ENCODE results near the gene FBXO9. TPM values are rescaled to one million over a fixed set of nuclear protein-coding genes. Genes with fewer than 3 reads are reported as not detected.

FBXO9 gene
- total RNA-seq, result 10 to 100 TPM; 50.6 to 71.8 (median 66.7) TPM

- peak in 1 of 2 donors; percentile 28 for TF ChIP-seq POLR2A (IDR thresholded peaks at IDR 0.05)
- TF ChIP-seq EP300 (IDR thresholded peaks at IDR 0.05), result peak in 1 of 2 donors; percentile 61
- TF ChIP-seq, protein P1, sequence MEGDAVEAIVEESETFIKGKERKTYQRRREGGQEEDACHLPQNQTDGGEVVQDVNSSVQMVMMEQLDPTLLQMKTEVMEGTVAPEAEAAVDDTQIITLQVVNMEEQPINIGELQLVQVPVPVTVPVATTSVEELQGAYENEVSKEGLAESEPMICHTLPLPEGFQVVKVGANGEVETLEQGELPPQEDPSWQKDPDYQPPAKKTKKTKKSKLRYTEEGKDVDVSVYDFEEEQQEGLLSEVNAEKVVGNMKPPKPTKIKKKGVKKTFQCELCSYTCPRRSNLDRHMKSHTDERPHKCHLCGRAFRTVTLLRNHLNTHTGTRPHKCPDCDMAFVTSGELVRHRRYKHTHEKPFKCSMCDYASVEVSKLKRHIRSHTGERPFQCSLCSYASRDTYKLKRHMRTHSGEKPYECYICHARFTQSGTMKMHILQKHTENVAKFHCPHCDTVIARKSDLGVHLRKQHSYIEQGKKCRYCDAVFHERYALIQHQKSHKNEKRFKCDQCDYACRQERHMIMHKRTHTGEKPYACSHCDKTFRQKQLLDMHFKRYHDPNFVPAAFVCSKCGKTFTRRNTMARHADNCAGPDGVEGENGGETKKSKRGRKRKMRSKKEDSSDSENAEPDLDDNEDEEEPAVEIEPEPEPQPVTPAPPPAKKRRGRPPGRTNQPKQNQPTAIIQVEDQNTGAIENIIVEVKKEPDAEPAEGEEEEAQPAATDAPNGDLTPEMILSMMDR (IDR thresholded peaks at IDR 0.05), result no peak
- DNase-seq (ENCODE audit: low spot score in 2 of 2), result no peak
- Histone ChIP-seq H3K9me3 (no peaks in the 10 kb centered on the region), H3K36me3 (no peaks in the 10 kb centered on the region), H3K27ac (peak within 1 kb of the TSS; percentile 93 to 98 (median 96)), H3K27me3 (no peaks in the 10 kb centered on the region), H3K4me1 (peaks cover 0 to 52% (median 23%) of the 10 kb centered on the region in 4 donors), H3K4me3 (peak within 1 kb of the TSS; percentile 67 to 95 (median 82))
- WGBS, 2 donors, result 0 to 1% methylated on average over 17 to 46 of the region's 78 CpGs
Observed at GRCh38 chr6:53065266-53066076, at the start of gene FBXO9. Gene FBXO9, plus strand, starts transcription at chr6:53065404. Its CDS starts 386 bp downstream, at chr6:53065790.

- Histone ChIP-seq H3K36me3 (peaks cover 0 to 80% (median 40%) of the 10 kb centered on the region in 3 donors), H3K27ac (no peak overlapping the region), H3K4me1 (peaks cover 0 to 22% (median 0%) of the 10 kb centered on the region in 4 donors), H3K9me3 (no peaks in the 10 kb centered on the region), H3K27me3 (no peaks in the 10 kb centered on the region), H3K4me3 (no peak overlapping the region)
- TF ChIP-seq, protein P1 (IDR thresholded peaks at IDR 0.05), result no peak
- no peak for TF ChIP-seq POLR2A (IDR thresholded peaks at IDR 0.05)
- no peak for TF ChIP-seq EP300 (IDR thresholded peaks at IDR 0.05)
- no peak for DNase-seq (ENCODE audit: low spot score in 2 of 2)
- 98% methylated on average over 1 of the region's 1 CpG for WGBS, 2 donors
Observed at GRCh38 chr6:53015486-53015885, 49.7 kb upstream of the FBXO9 start.

GRCh38 chr6:53018446-53018845 is 46.8 kb upstream of the FBXO9 start:
- Histone ChIP-seq H3K4me3 (no peak overlapping the region), H3K36me3 (peaks cover 0 to 51% (median 25%) of the 10 kb centered on the region in 3 donors), H3K27ac (no peak overlapping the region), H3K9me3 (no peaks in the 10 kb centered on the region), H3K27me3 (no peaks in the 10 kb centered on the region), H3K4me1 (peaks cover 0 to 14% (median 0%) of the 10 kb centered on the region in 4 donors)
- TF ChIP-seq, protein P1 (IDR thresholded peaks at IDR 0.05), result no peak
- TF ChIP-seq POLR2A (IDR thresholded peaks at IDR 0.05) (no peak), EP300 (IDR thresholded peaks at IDR 0.05) (no peak)
- DNase-seq (ENCODE audit: low spot score in 2 of 2), result no peak
- 84 to 88% methylated on average over 2 of the region's 2 CpGs for WGBS, 2 donors

DNA sequence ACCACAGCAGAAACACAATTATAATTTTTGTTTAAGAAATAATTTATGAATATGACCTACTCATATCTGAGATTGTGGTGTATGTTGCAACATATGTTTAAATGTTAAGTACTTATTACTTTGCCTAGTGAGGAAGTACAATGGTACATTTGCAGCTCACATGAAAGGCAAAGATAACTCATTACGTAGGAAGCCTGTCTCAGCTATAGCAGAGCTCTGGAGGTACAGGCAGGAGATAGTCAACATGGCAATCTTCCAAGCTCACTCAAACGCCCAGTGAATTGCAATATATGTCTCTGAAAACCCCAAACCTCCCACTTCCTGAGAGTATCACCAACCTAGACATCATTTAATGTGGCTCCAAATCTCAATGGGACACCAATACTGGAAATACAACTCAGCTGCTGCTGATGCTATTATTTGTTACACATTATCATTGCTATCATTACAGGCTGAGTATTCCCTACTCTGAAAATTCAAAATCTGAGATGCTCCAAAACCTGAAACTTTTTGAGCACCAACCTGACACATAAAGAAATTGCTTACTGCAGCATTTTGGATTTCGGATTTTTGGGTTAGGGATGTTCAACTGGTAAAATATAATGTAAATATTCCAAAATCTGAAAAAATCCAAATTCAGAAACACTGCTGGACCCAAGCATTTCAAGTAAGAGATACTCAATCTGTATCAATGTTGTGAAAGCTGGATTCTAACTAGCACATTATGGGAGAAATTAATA is 45.0 kb upstream of the FBXO9 start:
- H3K9me3 ChIP-seq, result no peaks in the 10 kb centered on the region
- no peak overlapping the region for H3K4me3 ChIP-seq
- 60 to 78% methylated on average over 3 of the region's 3 CpGs for WGBS, 2 donors
- H3K4me1 ChIP-seq, result peaks cover 0 to 4% (median 0%) of the 10 kb centered on the region in 4 donors
- TF ChIP-seq EP300 (IDR thresholded peaks at IDR 0.05) (no peak), POLR2A (IDR thresholded peaks at IDR 0.05) (no peak)
- TF ChIP-seq, protein P1 (IDR thresholded peaks at IDR 0.05), result no peak
- H3K27me3 ChIP-seq, result no peaks in the 10 kb centered on the region
- H3K27ac ChIP-seq, result no peak overlapping the region
- peaks cover 0 to 35% (median 21%) of the 10 kb centered on the region in 3 donors for H3K36me3 ChIP-seq
- DNase-seq (ENCODE audit: low spot score in 2 of 2), result no peak

All from tibial nerve (tissue), 4 donors.